Stomach (tissue), 9 donors: ENCODE measurements around the gene LPIN2. TPM values are rescaled to one million over a fixed set of nuclear protein-coding genes. Genes with fewer than 3 reads are reported as not detected.

Source experiments
- DNase-seq, 2 donors: peaks; one replicate each; pipeline versions ENCODE4 v3.0.0 to v3.0.0-alpha.2; 2013 to 2019
- H3K27ac ChIP-seq, 5 donors: fragments of 200-600 bp in 4 of 5; sonication (generic) in 4 of 5; one replicate each; pipeline ENCODE4 v1.5.1; 2013 to 2019; ENCODE audit warnings: mild to moderate bottlenecking in 1 of 5, moderate library complexity in 1 of 5
- H3K27me3 ChIP-seq, 3 donors: fragments of 200-600 bp; sonication (generic); one replicate each; pipeline ENCODE4 v1.5.1; 2017 to 2019; ENCODE audit warnings: mixed run types in 1 of 3
- H3K36me3 ChIP-seq, 4 donors: fragments of 200-600 bp; sonication (generic); 1 replicate in 3 of 4; 2 replicates in 1 of 4; pipeline ENCODE4 v1.5.1; 2016 to 2019
- H3K4me1 ChIP-seq, 4 donors: fragments of 200-600 bp; sonication (generic); one replicate each; pipeline ENCODE4 v1.5.1; 2016 to 2019
- H3K4me3 ChIP-seq, 4 donors: fragments of 200-600 bp; sonication (generic) in 3 of 4; one replicate each; pipeline ENCODE4 v1.5.1; 2016 to 2019; ENCODE audit warnings: mild to moderate bottlenecking in 1 of 4
- H3K9me3 ChIP-seq, 4 donors: fragments of 200-600 bp; sonication (generic); one replicate each; pipeline ENCODE4 v1.5.1; 2016 to 2019
- EP300 ChIP-seq: sonication (generic); formaldehyde crosslinking; IDR thresholded peaks from one replicate; pipeline ENCODE4 v1.6.1; 2017; ENCODE audit warnings: antibody characterized with exemption
- POLR2A ChIP-seq, 4 donors: fragments of 450-650 bp; IDR thresholded peaks; one replicate each; pipeline ENCODE4 v1.6.1; 2016; ENCODE audit warnings: antibody characterized with exemption in 4 of 4, control low read depth in 2 of 4, mild to moderate bottlenecking in 1 of 4, moderate library complexity in 1 of 4
- POLR2AphosphoS5 ChIP-seq, 3 donors: sonication (generic); formaldehyde crosslinking; IDR thresholded peaks; one replicate each; pipeline ENCODE4 v1.6.1; 2016; ENCODE audit warnings: antibody characterized with exemption in 3 of 3
- WGBS, 5 donors: extraction: QIAGEN DNeasy Blood & Tissue Kit in 3 of 5; methylation state at CpG; one replicate each; pipeline versions ENCODE4 v1.1.5 to v1.1.7; 2013 to 2018; 5-methylcytosine and 5-hydroxymethylcytosine counted together
- intact Hi-C: fragments of 100-400 bp; cut with DNase I; formaldehyde crosslinking; loops from one replicate; pipeline ENCODE4 v1.15.1; 2023; ENCODE audit warnings: low total_unique reads
- polyA plus RNA-seq, 3 donors: library from polyadenylated mRNA; stranded (reverse); fragments of 200-250 nt; gene quantifications; one replicate each; pipeline ENCODE4 v1.2.3, GENCODE V29; 2013
- total RNA-seq, 5 donors: library from RNA; depleted of rRNA; stranded (reverse); fragments of >200 nt; gene quantifications; one replicate each; pipeline versions ENCODE4 v1.1.0 to v1.2.3, GENCODE V29; 2014 to 2016
- TF ChIP-seq, protein P1 (sequence below), 7 experiments: fragments of 450-650 bp in 4 of 7; fragments of 200-600 bp in 3 of 7; sonication (generic) in 3 of 7; IDR thresholded peaks; one replicate each; pipeline ENCODE4 v1.5.1; 2016 to 2019; ENCODE audit warnings: antibody characterized with exemption in 7 of 7, control low read depth in 2 of 7, mild to moderate bottlenecking in 1 of 7
- donor health status: healthy with polysubstance abuse.
- donor health status: Bipolar disorder and iron deficiency.
- donor health status: healthy.

Gene LPIN2
- total and polyA plus RNA-seq, 8 donors = 4.0 to 86.8 (median 13.0) TPM

GRCh38 chr18:2971741-2972552 is 41.0 kb downstream of the LPIN2 start:
- Histone ChIP-seq H3K27me3 (no peaks in the 10 kb centered on the region), H3K4me3 (no peak overlapping the region), H3K4me1 (peaks cover 65 to 98% (median 83%) of the 10 kb centered on the region in 4 donors), H3K27ac (peak overlapping the region; percentile 44 to 75 (median 61)), H3K36me3 (no peaks in the 10 kb centered on the region), H3K9me3 (no peaks in the 10 kb centered on the region)
- intact Hi-C loops = no loop called here
- TF ChIP-seq POLR2A (IDR thresholded peaks at IDR 0.05) (no peak), POLR2AphosphoS5 (IDR thresholded peaks at IDR 0.05) (peak in 2 of 3 donors; percentile 8 to 21)
- peak; percentile 51 to 68 for DNase-seq
- 66 to 75% (median 73%) methylated on average over 18 of the region's 18 CpGs for WGBS, 5 donors

- no peaks in the 10 kb centered on the region for H3K36me3 ChIP-seq
- H3K27ac ChIP-seq = peak overlapping the region; percentile 58 to 75 (median 61)
- TF ChIP-seq EP300 (no peak), POLR2AphosphoS5 (IDR thresholded peaks at IDR 0.05) (no peak)
- TF ChIP-seq, protein P1, sequence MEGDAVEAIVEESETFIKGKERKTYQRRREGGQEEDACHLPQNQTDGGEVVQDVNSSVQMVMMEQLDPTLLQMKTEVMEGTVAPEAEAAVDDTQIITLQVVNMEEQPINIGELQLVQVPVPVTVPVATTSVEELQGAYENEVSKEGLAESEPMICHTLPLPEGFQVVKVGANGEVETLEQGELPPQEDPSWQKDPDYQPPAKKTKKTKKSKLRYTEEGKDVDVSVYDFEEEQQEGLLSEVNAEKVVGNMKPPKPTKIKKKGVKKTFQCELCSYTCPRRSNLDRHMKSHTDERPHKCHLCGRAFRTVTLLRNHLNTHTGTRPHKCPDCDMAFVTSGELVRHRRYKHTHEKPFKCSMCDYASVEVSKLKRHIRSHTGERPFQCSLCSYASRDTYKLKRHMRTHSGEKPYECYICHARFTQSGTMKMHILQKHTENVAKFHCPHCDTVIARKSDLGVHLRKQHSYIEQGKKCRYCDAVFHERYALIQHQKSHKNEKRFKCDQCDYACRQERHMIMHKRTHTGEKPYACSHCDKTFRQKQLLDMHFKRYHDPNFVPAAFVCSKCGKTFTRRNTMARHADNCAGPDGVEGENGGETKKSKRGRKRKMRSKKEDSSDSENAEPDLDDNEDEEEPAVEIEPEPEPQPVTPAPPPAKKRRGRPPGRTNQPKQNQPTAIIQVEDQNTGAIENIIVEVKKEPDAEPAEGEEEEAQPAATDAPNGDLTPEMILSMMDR (IDR thresholded peaks at IDR 0.05) = no peak
- no peaks in the 10 kb centered on the region for H3K27me3 ChIP-seq
- 60 to 78% (median 70%) methylated on average over 11 of the region's 11 CpGs for WGBS, 5 donors
- no peaks in the 10 kb centered on the region for H3K9me3 ChIP-seq
- H3K4me3 ChIP-seq = no peak overlapping the region
- peaks cover 61 to 96% (median 77%) of the 10 kb centered on the region in 4 donors for H3K4me1 ChIP-seq
- intact Hi-C loops = no loop called here
- no peak for DNase-seq
Observed at GRCh38 chr18:2970772-2971659, 41.9 kb downstream of the LPIN2 start.

DNA sequence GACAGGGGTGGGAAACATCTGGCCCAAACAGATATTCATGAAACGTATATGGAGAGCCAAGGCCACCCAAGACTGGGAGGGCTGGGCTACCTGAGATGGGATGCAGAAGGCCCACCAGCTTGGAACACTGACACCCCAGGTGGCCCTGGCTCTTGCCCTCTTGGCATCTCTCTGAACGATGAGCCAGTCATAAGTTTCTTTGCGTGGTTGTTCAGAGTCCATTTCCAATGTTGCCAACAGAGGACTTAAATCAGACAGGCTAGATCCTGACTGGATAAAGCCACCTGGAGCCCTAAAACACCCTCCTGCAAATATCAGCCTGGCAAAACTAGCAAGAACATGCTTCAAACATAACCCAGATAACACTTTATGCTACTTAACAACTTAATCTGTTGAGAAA is 42.6 kb downstream of the LPIN2 start:
- H3K4me1 ChIP-seq = peaks cover 59 to 90% (median 71%) of the 10 kb centered on the region in 4 donors
- TF ChIP-seq EP300 (no peak), POLR2A (IDR thresholded peaks at IDR 0.05) (no peak), POLR2AphosphoS5 (IDR thresholded peaks at IDR 0.05) (no peak)
- TF ChIP-seq, protein P1 (IDR thresholded peaks at IDR 0.05) = no peak
- no peaks in the 10 kb centered on the region for H3K27me3 ChIP-seq
- H3K9me3 ChIP-seq = no peaks in the 10 kb centered on the region
- H3K4me3 ChIP-seq = no peak overlapping the region
- intact Hi-C loops = no loop called here
- peak overlapping the region; percentile 2 to 75 (median 61) for H3K27ac ChIP-seq
- 39 to 74% (median 51%) methylated on average over 3 of the region's 3 CpGs for WGBS, 5 donors
- no peak for DNase-seq
- no peaks in the 10 kb centered on the region for H3K36me3 ChIP-seq

DNA sequence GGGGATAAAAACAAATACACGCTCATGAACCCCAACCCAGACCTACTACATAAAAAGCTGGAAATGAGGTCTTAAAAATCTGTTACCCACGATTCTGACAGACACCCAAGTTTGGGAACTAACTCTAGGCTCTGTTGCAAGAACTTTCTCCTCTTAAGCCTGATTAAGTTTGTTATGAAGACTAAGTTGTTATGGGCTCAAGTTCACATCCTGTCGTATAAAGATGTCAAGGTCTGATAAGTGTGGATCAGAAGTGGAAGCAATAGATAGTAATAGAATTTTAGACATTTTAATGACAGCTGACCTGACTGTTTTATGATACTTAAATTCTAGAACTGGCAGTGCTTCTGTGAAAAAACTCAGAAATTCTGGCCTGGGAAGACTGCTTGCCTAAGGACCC is 43.2 kb downstream of the LPIN2 start:
- no peaks in the 10 kb centered on the region for H3K36me3 ChIP-seq
- H3K9me3 ChIP-seq = no peaks in the 10 kb centered on the region
- intact Hi-C loops = no loop called here
- no peak for DNase-seq
- no peak overlapping the region for H3K4me3 ChIP-seq
- 58 to 75% (median 72%) methylated on average over 3 of the region's 3 CpGs for WGBS, 5 donors
- H3K4me1 ChIP-seq = peaks cover 53 to 83% (median 67%) of the 10 kb centered on the region in 4 donors
- no peaks in the 10 kb centered on the region for H3K27me3 ChIP-seq
- TF ChIP-seq POLR2A (IDR thresholded peaks at IDR 0.05) = no peak
- TF ChIP-seq EP300 = no peak
- TF ChIP-seq, protein P1 (IDR thresholded peaks at IDR 0.05) = no peak
- TF ChIP-seq POLR2AphosphoS5 (IDR thresholded peaks at IDR 0.05) = no peak
- peak overlapping the region in 4 of 5 donors; percentile 30 to 75 (median 68) for H3K27ac ChIP-seq
